Keratinocyte (primary cell): ENCODE data around the gene KRTAP5-3.

Source experiments
- EZH2 ChIP-seq: IDR thresholded peaks from one replicate; pipeline ENCODE4 v1.6.1; 2012; ENCODE audit warnings: inconsistent platforms, mild to moderate bottlenecking, low read length, moderate library complexity
- TF ChIP-seq, protein P1 (sequence below), 3 experiments: IDR thresholded peaks in 1 of 3; conservative IDR thresholded peaks in 1 of 3; optimal IDR thresholded peaks in 1 of 3; 2 replicates in 2 of 3; 3 replicates in 1 of 3; pipeline versions ENCODE3 to v1.5.1; 2011; ENCODE audit warnings: low read length in 3 of 3, mild to moderate bottlenecking in 3 of 3, moderate library complexity in 2 of 3, control low read depth in 1 of 3, inconsistent platforms in 1 of 3; ENCODE audit not compliant: insufficient read depth in 2 of 3; ENCODE audit errors: extremely low read depth in 1 of 3

DNA sequence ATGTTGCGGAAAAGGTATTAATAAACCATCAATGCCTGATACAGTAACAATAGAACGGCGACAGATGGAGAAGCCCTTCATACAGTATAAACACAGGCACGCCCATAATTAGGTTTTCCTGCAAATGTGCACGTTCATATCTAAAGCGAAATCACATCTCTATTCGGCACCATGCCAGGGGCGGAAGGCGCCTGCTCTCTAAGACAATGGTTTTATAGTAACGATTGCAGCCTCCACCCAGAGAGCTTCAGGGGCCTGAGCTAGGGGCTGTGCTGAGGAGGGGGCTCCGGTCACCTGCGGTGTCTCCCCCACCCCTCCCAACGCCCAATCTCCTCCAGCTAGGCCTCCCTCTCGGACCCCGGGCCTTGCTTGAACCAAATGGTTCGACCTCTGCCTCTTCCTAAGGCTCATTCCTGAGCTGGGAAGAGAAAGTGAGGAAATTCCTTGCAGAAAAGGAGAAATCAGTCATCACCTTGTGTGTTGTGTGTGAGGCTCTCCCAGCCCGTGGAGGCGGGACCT, 30.9 kb upstream of the KRTAP5-3 start:
- TF ChIP-seq, protein P1, sequence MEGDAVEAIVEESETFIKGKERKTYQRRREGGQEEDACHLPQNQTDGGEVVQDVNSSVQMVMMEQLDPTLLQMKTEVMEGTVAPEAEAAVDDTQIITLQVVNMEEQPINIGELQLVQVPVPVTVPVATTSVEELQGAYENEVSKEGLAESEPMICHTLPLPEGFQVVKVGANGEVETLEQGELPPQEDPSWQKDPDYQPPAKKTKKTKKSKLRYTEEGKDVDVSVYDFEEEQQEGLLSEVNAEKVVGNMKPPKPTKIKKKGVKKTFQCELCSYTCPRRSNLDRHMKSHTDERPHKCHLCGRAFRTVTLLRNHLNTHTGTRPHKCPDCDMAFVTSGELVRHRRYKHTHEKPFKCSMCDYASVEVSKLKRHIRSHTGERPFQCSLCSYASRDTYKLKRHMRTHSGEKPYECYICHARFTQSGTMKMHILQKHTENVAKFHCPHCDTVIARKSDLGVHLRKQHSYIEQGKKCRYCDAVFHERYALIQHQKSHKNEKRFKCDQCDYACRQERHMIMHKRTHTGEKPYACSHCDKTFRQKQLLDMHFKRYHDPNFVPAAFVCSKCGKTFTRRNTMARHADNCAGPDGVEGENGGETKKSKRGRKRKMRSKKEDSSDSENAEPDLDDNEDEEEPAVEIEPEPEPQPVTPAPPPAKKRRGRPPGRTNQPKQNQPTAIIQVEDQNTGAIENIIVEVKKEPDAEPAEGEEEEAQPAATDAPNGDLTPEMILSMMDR (optimal IDR thresholded peaks at IDR 0.05 in 1 of 3, IDR thresholded peaks at IDR 0.05 in 1 of 3, conservative IDR thresholded peaks at IDR 0.05 in 1 of 3; ENCODE audit: extremely low read depth in 1 of 3, insufficient read depth in 2 of 3, low read length in 3 of 3): no peak
- TF ChIP-seq EZH2: no peak
